Stimulated activated CD4-positive, alpha-beta T cell treated with anti-CD3 and anti-CD28 coated beads, Interleukin-2, amount 100 ng/mL, for 48 hours (primary cell): ENCODE measurements around the gene MYL3.

Experiments
- DNase-seq, 2 donors: peaks; one replicate each; pipeline ENCODE4 v3.0.0-alpha.2; 2020

The MYL3 gene

DNA sequence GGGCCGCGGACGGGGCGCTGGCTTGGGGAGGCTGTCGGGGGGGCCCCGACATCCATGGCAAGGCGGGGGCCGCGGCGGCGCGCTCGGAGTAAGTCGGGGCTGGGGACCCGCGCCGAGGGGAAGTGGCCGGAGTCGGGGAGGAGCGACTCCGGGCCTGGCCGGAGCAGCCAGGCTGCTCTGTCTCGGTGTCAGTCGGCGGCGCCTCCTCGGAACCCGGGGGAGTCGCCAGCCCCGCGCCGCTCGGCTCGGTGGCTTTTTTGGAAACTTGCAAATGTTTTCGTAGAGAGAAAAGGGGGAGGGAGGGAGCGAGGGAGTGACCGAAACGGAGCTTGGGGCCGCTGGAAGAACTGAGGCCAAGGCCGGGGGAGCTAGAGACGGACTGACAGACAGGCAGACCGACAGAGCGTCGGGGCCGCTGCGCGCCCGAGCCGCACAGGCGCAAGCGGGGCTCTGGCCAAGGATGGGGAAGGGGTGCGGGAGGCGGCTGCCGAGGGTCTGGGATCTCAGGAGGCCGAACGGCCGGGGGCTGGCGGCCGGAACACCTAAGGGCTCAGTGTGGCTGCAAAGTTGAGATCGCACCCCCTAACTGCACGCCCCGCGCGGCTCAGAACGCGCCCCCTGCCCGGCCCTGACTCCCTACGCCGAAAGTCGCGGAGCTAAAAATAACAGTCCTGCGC, 19.3 kb upstream of the MYL3 start:
- DNase-seq: no peak

GRCh38 chr3:46881596-46882376, 18.5 kb upstream of the MYL3 start:
- DNase-seq: no peak

DNA sequence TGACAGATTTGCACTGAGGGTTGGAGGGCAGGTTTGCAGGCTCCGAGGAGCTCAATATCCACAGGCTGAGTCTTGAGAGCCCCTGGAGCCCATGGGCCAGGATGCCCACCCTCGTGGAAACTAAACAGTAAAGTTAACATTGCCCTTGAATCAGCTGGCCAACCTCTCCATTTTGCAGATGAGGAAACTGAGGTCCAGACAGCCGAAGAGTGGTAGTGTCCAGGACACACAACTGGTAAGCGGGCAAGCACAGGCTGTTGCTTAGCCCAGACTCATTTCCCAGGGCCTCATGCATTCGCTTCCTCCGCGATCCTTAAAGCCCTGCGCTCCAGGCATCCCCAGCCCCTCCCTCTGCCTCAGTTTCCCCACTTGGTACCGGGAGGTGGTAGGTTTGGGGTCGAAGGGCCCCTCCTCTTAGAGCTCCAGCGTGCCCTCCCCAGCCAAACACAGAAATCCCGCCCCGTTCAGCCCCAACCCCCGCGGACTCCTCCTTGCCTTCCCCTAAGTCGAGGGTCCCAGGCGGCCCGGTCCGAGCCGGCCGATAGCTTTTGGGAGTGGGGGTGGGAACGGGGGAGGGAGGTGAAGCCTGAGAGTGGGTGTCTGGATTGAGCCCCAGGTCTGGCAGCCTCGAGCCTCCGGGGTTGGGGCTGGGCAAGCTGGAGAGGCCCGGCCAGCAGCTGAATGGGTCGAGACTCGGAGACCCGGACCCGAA, 17.8 kb upstream of the MYL3 start:
- no peak for DNase-seq

DNA sequence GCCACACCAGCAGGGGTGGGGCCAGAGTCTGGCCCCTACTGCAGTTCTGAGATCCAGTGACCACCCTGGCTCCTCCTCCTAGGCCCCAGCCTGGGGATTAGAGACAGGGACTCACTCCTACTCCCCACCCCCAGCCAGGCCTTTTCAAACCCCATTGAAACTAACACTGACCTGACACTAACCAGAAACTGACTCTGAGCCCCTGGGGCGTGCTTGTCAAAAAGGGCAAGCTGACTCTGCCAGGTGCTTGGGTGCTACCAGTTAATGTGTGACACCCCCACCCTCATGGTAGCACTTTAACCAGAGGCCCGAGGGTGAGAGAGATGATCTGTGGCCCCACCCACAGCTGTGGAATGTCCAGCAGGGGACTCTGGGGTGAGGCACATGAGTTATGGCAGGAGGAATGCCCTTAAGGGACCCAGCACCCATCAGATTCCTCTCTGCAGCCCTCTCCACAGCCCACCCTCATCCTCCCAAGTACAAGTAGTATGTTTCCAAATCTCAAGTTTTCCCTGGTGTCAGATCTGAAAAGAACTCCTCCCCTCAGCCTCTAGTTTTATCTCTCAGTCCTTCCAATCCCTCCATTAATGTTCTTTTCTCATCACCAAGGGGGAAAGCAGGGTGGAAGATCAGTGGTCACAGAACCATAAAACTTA, 15.7 kb upstream of the MYL3 start:
- DNase-seq: no peak

DNA sequence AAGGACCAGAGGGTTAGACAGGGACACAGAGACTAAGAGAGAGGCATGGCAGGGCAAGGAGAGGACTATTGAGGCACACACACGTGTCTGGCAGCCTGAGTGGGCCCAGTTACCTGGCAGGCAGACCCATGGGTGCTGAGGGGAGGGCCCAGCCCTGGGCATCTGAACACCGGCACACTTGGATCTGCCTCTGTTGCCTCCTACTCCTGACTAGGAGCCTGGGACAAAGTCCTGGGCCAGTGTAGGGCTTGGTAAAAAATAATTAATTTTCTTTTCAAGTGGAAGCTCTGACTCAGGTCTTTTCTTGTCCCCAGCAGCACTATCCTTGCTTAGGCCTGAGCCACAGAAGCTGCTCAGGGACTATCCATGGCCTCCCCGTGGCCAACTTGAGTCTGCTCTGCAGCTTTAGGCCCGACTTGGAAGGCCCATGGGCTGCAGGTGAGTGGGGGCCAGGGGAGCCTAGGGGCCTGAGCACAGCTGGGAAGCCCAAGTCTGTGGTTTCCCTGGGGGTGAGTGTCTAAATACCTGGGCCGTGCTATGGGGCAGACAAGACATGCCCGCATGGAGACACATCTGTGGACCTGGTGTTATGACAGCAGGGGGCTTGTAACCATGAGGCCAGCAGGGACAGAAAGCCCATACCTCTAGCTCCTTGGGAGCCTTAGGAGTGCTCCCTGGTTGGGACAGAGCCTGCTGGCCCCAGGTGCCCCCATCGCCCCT, 14.3 kb upstream of the MYL3 start, which contains the start of gene PTH1R:
PTH1R (plus strand) TSS at position 316 of the 720 bp plus-strand sequence. CDS start 5,839 bp downstream, outside the sequence.
- no peak for DNase-seq

- DNase-seq: no peak
These were observed 13.4 kb upstream of the MYL3 start for GRCh38 chr3:46876313-46877300.

- no peak for DNase-seq
These were observed 12.3 kb upstream of the MYL3 start for GRCh38 chr3:46875560-46875959.

GRCh38 chr3:46874430-46874829, 11.2 kb upstream of the MYL3 start:
- DNase-seq: no peak

DNA sequence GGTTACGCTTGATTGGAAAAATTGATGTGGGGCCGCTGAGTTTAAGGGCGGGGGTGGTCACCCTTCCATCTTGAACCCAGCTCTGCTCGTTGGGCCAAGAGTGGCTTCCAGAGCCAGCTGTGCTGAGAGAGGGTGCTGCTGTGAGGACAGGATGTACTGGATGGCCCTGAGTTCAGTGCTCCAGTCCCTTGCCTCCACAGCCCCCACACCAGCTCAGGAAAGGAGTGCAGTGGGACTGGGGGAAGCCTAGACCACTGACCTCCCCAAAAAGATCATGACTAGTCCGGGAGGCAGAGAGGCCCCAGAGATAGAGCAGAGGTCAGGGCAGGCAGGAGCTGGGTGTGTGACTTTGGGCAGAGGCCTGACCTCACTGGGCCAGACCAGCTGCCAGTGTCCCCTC, 10.3 kb upstream of the MYL3 start:
- DNase-seq: no peak

GRCh38 chr3:46871222-46871621, 8.0 kb upstream of the MYL3 start:
- DNase-seq: no peak

DNA sequence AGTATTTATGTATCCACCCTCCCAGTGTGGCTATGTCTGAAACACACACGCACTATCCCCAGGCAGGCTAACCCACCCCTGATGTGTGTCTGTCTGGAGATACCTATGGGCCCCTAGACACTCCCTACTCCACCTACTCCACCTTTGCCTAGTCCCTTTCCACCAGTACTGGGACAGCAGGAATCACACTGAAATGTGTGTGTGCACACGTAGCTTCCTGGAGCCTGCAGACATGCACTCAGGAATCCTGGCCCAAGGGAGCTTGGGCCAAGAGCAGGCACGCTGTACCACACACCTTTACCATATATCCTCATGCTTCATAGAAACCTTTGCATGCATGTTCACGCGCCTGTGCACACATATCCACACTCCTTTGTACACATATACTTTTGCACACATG, 7.4 kb upstream of the MYL3 start:
- no peak for DNase-seq

- DNase-seq: no peak
These were observed 6.2 kb upstream of the MYL3 start for GRCh38 chr3:46869440-46869839.

DNA sequence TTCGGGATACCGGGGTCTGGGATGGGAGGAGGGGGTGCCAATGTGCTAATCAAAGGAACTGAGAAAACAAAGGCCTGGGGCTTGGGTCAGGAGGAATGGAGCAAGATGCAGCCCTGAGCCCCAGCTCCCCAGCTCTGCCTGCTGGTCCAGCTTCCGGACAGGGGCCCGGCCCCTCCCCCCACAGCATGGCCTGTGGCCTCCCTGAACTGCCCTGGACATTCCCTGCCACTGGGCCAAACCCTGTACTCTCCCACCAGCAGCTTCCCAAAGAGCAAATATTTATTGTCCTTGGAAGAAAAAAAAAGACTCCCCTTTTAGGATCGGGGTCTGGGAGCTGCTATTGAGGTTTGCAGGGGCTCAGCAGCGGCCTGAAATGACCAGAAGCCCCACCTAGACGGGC, 5.7 kb upstream of the MYL3 start:
- no peak for DNase-seq

- no peak for DNase-seq
These were observed 5.0 kb upstream of the MYL3 start for GRCh38 chr3:46868287-46868686.

DNA sequence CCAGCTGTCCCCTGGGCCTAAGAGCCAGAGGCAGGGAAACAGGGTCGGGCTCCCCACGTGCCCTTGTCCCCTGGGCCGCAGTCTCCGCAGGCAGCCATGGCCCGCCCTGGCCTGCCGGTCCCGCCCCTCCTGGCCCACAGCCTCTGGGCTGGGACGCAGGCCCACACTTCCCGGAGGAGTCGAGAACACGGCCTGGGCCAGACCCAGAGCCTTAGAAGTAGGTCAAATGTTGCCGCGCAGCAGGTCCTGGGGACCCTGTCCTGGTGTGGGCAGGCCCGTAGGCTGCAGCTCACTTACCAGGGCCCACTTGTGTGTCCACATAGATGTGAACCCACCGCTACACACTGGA, 4.3 kb upstream of the MYL3 start:
- no peak for DNase-seq

DNA sequence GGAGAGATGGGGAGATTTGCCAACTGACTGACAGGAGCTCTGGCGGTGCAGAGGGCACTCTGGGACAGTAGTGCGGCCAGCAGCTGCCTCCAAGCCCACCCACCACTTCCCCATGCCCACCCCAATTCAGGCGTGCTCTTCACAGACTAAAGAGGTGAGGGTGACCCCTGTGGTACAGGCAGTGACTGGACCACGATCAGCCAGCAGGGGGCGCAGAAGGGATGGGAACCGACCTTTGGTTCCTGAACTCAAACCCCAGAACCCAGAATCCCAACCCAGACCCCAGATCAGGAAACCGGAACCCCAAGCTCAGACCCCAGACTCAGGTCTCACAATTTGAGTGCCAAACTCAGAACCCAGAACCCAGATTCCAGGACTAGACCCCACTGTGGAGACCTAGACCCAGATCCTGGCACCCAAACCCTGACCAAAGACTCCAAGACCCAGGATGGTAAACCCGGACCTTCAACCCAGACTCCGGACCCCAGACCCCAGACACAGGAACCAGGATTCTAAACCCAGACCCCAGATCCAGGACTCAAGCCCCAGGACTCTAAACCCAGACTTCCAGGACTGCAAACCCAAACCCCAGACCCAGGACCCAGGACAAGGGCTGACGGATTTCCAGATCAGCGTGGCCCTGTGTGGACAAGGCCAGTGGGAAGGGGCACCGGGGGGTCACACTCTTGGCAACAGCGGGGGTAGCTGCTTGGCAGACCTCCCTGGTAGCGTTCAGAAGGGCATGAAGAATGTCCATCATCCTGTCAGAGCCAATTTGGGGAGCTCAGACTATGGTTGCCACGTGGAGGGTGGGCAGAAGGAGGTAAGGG, 3.7 kb upstream of the MYL3 start:
- peak; percentile 87 to 90 for DNase-seq

DNA sequence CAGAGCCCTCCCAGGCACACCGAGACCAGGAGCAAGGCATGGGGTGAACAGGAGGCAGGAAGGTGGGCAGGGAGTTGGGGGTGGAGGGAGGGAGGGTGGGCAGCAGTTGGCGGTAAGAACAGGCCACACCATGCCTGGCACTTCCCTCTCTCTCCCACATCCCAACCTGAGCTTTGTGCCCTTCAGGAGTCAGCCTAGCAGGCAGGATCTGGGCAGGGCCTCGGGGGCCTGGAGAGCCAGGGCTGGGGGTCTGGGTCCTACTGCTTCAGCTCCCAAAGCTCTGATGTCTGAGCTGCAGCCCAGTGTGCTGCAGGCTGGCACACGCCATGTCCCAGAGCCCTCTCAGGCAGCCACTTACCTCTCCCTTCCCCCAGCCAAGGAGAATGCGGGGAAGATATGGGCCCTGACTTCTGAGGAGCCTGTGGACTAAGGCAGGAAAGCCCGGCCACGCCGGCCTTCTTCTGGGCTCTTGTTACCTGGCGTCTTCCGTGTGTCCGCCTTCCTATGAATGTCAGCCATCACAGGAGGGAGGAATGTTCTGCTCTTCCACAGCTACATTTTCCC, 2.9 kb upstream of the MYL3 start:
- no peak for DNase-seq

DNA sequence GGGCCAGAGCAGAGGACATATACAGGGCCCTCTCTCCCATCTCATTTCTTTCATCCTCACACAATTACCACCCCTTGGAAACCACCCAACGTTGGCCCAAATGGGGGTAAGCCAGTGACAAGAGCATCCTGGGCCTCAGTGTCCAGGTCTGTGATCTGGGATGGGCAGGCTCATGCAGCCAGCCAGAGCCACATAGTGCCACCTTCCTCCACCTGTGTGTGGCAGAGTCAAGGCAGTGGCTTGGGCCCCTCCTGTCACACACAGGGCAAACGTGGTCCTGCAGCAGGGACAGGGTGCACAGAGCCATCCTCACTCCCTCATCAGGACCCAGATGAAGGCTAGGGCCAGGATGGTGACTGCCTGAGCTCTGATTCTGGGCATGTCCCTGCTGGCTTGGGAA, 2.3 kb upstream of the MYL3 start:
- no peak for DNase-seq

- no peak for DNase-seq
These were observed 1.8 kb upstream of the MYL3 start for GRCh38 chr3:46865031-46865507.
